Islet precursor cell (in vitro differentiated cells): ENCODE data around the gene PFDN1.
"Not testable (repeated sequence)": the region's sequence is repeated elsewhere in the genome, so short reads cannot be mapped to it uniquely, and the experiment has no call there.

Experiments used
- DNase-seq: peaks from one replicate; pipeline ENCODE4 v3.0.0-alpha.2; 2018

The PFDN1 gene

GRCh38 chr5:140207250-140207964 is 95.5 kb downstream of the PFDN1 start:
- DNase-seq: no peak

- no peak for DNase-seq
Observed at GRCh38 chr5:140205952-140206351, 96.9 kb downstream of the PFDN1 start.

- DNase-seq: no peak
Observed at GRCh38 chr5:140205216-140205615, 97.7 kb downstream of the PFDN1 start.

GRCh38 chr5:140202610-140203009 is 100.3 kb downstream of the PFDN1 start:
- DNase-seq: no peak

- DNase-seq: no peak
Observed at GRCh38 chr5:140202078-140202477, 100.8 kb downstream of the PFDN1 start.

GRCh38 chr5:140198915-140199314 is 104.0 kb downstream of the PFDN1 start:
- not testable (repeated sequence) for DNase-seq

GRCh38 chr5:140197023-140197422 is 105.9 kb downstream of the PFDN1 start:
- no peak for DNase-seq

GRCh38 chr5:140196115-140196814 is 106.6 kb downstream of the PFDN1 start:
- DNase-seq: no peak
